Activated naive CD4-positive, alpha-beta T cell (primary cell): ENCODE measurements around the gene KIR2DL3.
"Not testable (repeated sequence)": the region's sequence is repeated elsewhere in the genome, so short reads cannot be mapped to it uniquely, and the experiment has no call there.

Experiments used
- DNase-seq, 4 experiments: peaks; one replicate each; lab custom pipeline; 2025; lab: John Stamatoyannopoulos, UW

KIR2DL3 gene

GRCh38 chr19:54738306-54738705, at the start of gene KIR2DL3:
Gene KIR2DL3 (plus strand): TSS chr19:54738513. CDS start chr19:54738546, 33 bp downstream.
- DNase-seq: not testable (repeated sequence)

GRCh38 chr19:54691582-54692297, 46.6 kb upstream of the KIR2DL3 start:
- DNase-seq: no peak

GRCh38 chr19:54692298-54692615, 46.1 kb upstream of the KIR2DL3 start:
- DNase-seq: no peak

- no peak for DNase-seq
Observed at GRCh38 chr19:54694648-54695047, 43.7 kb upstream of the KIR2DL3 start.

- no peak for DNase-seq
Observed at GRCh38 chr19:54696117-54696548, 42.2 kb upstream of the KIR2DL3 start.

GRCh38 chr19:54696766-54697165, 41.5 kb upstream of the KIR2DL3 start:
- no peak for DNase-seq

- DNase-seq: not testable (repeated sequence)
Observed at GRCh38 chr19:54697716-54698115, 40.6 kb upstream of the KIR2DL3 start.

- no peak for DNase-seq
Observed at GRCh38 chr19:54704928-54705327, 33.4 kb upstream of the KIR2DL3 start.

- DNase-seq: no peak
Observed at GRCh38 chr19:54707962-54708361, 30.4 kb upstream of the KIR2DL3 start.

- DNase-seq: no peak
Observed at GRCh38 chr19:54708781-54709180, 29.5 kb upstream of the KIR2DL3 start.

- DNase-seq: no peak
Observed at GRCh38 chr19:54709212-54709948, 28.9 kb upstream of the KIR2DL3 start.

GRCh38 chr19:54709956-54710355, 28.4 kb upstream of the KIR2DL3 start:
- not testable (repeated sequence) for DNase-seq

GRCh38 chr19:54724142-54724541, 14.2 kb upstream of the KIR2DL3 start, which contains the start of gene KIR3DL3:
Gene KIR3DL3 (plus strand): TSS chr19:54724442. CDS start chr19:54724497, 55 bp downstream.
- no peak for DNase-seq

- DNase-seq: no peak
Observed at GRCh38 chr19:54724644-54725043, 13.7 kb upstream of the KIR2DL3 start.

GRCh38 chr19:54725321-54725720, 13.0 kb upstream of the KIR2DL3 start:
- no peak for DNase-seq

GRCh38 chr19:54727562-54727961, 10.8 kb upstream of the KIR2DL3 start:
- no peak for DNase-seq

GRCh38 chr19:54728167-54728566, 10.1 kb upstream of the KIR2DL3 start:
- no peak for DNase-seq

GRCh38 chr19:54729416-54730188, 8.7 kb upstream of the KIR2DL3 start:
- no peak for DNase-seq

GRCh38 chr19:54731191-54731590, 7.1 kb upstream of the KIR2DL3 start:
- no peak for DNase-seq

GRCh38 chr19:54738715-54739114, 402 bp downstream of the KIR2DL3 start:
- no peak for DNase-seq

GRCh38 chr19:54739587-54740497, 1.5 kb downstream of the KIR2DL3 start:
- DNase-seq: no peak

GRCh38 chr19:54741950-54742349, 3.6 kb downstream of the KIR2DL3 start:
- DNase-seq: not testable (repeated sequence)
